GM12878 (cell line): ENCODE measurements around the gene SOX5. TPM values are rescaled to one million over a fixed set of nuclear protein-coding genes. Genes with fewer than 3 reads are reported as not detected.

Experiments used
- ATAC-seq: fragments of 200-7000 bp; cut with Tn5 transposase; 3 replicates; pipeline ENCODE4 v1.9.1; 2020; ENCODE audit warnings: mild to moderate bottlenecking, moderate library complexity
- BruUV-seq: library from RNA; stranded (reverse); fragments of 400-500 nt; replicated peaks from 2 replicates; lab custom pipeline; 2021; lab: Mats Ljungman, UMichigan
- CTCF ChIA-PET: fragments of 300-600 bp; sonication (Branson Sonifier 250); formaldehyde crosslinking; extraction: SDS; loops from one replicate; lab custom pipeline; 2021; ENCODE audit warnings: inconsistent platforms; lab: Yijun Ruan, JAX
- POLR2A ChIA-PET: fragments of 350-600 bp; formaldehyde crosslinking; extraction: SDS; loops from one replicate; lab custom pipeline; 2021; ENCODE audit warnings: inconsistent platforms; lab: Charles Lee
- RAD21 ChIA-PET: fragments of 300-600 bp; sonication (Branson Sonifier 250); formaldehyde crosslinking; loops from one replicate; lab custom pipeline; 2023; ENCODE audit warnings: antibody characterized with exemption; ENCODE audit not compliant: unreplicated experiment; lab: Charles Lee
- SMC1A ChIA-PET: fragments of 300-600 bp; sonication (Branson Sonifier 250); formaldehyde crosslinking; loops from one replicate; lab custom pipeline; 2023; ENCODE audit not compliant: unreplicated experiment, uncharacterized antibody; lab: Charles Lee
- DNase-seq: peaks from one replicate; pipeline ENCODE4 v3.0.0-alpha.2; 2011; ENCODE audit warnings: low read depth, low spot score
- FAIRE-seq: peaks from 3 replicates; lab custom pipeline; 2011; peaks lifted over from hg19 to GRCh38; lab: Jason Lieb, UNC
- H2AFZ ChIP-seq: 2 replicates; pipeline ENCODE4 v1.6.0; 2011; ENCODE audit warnings: low read depth, low read length, control low read depth; ENCODE audit not compliant: control insufficient read depth
- H3K27ac ChIP-seq: 2 replicates; pipeline ENCODE4 v1.5.1; 2011; ENCODE audit warnings: control low read depth; ENCODE audit not compliant: control insufficient read depth, insufficient read depth
- H3K27me3 ChIP-seq, 2 experiments: replicated peaks in 1 of 2; 2 replicates each; pipeline versions ENCODE4 v1.6.0 to v1.6.1; 2011; ENCODE audit warnings: low read length in 1 of 2; ENCODE audit not compliant: control insufficient read depth in 2 of 2, insufficient read depth in 2 of 2
- H3K36me3 ChIP-seq, 2 experiments: 2 replicates each; pipeline ENCODE4 v1.5.1; 2011; ENCODE audit warnings: low read length in 1 of 2; ENCODE audit not compliant: control insufficient read depth in 2 of 2, insufficient read depth in 2 of 2
- H3K4me1 ChIP-seq: 2 replicates; pipeline ENCODE4 v1.6.1; 2011; ENCODE audit warnings: mild to moderate bottlenecking, low read length, moderate library complexity, mixed read lengths; ENCODE audit not compliant: control insufficient read depth, insufficient read depth
- H3K4me2 ChIP-seq: 2 replicates; pipeline ENCODE4 v1.6.0; 2011; ENCODE audit warnings: control low read depth; ENCODE audit not compliant: control insufficient read depth, insufficient read depth
- H3K4me3 ChIP-seq: fragments of 200-600 bp; sonication (generic); 2 replicates; pipeline ENCODE4 v1.5.1; 2016
- H3K79me2 ChIP-seq: 2 replicates; pipeline ENCODE4 v1.6.0; 2011; ENCODE audit warnings: low read length; ENCODE audit not compliant: control insufficient read depth, insufficient read depth
- H3K9ac ChIP-seq: 2 replicates; pipeline ENCODE4 v1.8.0; 2011; ENCODE audit warnings: low read length, control low read depth, mixed read lengths; ENCODE audit not compliant: control insufficient read depth, insufficient read depth
- H3K9me3 ChIP-seq: replicated peaks from 3 replicates; pipeline ENCODE4 v1.5.1; 2011; ENCODE audit warnings: mild to moderate bottlenecking, low read length; ENCODE audit not compliant: control insufficient read depth, insufficient read depth
- H4K20me1 ChIP-seq: 2 replicates; pipeline ENCODE4 v1.6.0; 2011; ENCODE audit not compliant: control insufficient read depth, insufficient read depth
- LARP7 ChIP-seq: fragments of 450-650 bp; IDR thresholded peaks from 2 replicates; pipeline ENCODE4 v1.6.1; 2017; ENCODE audit warnings: mild to moderate bottlenecking
- POU2F2 ChIP-seq: IDR thresholded peaks from 3 replicates; pipeline ENCODE4 v1.6.1; 2011; ENCODE audit warnings: low read depth, mild to moderate bottlenecking, low read length, borderline replicate concordance
- TAF1 ChIP-seq: IDR thresholded peaks from 2 replicates; pipeline ENCODE4 v1.6.1; 2011; ENCODE audit warnings: mild to moderate bottlenecking, low read depth, low read length, borderline replicate concordance
- WGBS: methylation state at CpG from one replicate; pipeline ENCODE4 v1.1.6; 2016; ENCODE audit warnings: low lambda C conversion rate; ENCODE audit not compliant: insufficient replicate concordance, insufficient coverage; ENCODE audit errors: missing lambda C conversion rate; 5-methylcytosine and 5-hydroxymethylcytosine counted together
- in situ Hi-C: fragments of 300-500 bp; cut with MboI; formaldehyde crosslinking; loops from 9 replicates; pipeline ENCODE4 v1.14.3; 2018; ENCODE audit warnings: mixed read lengths
- intact Hi-C: fragments of 100-400 bp; cut with micrococcal nuclease; formaldehyde crosslinking; loops from one replicate; pipeline ENCODE4 v1.14.2; 2022; ENCODE audit not compliant: unreplicated experiment
- polyA plus RNA-seq, 11 experiments: library from polyadenylated mRNA; depleted of rRNA in 4 of 11; unstranded in 6 of 11; stranded (reverse) in 5 of 11; fragments of >200 nt; fragmentation: Nextera tagmentation in 4 of 11; fragmentation: Illumina TruSeq in 1 of 11; extraction: Ambion mirVana in 4 of 11; extraction: Trizol in 1 of 11; gene quantifications; 1 replicate in 1 of 11; 2 replicates in 10 of 11; pipeline versions ENCODE4 v1.2.1 to v1.2.3, GENCODE V29; 2011 to 2016; ENCODE audit warnings: inconsistent platforms in 2 of 11, missing spikeins in 2 of 11, low read depth in 1 of 11
- total RNA-seq, 4 experiments: library from RNA; depleted of rRNA in 3 of 4; stranded (reverse); fragments of >200 nt in 3 of 4; fragmentation: Illumina TruSeq in 1 of 4; extraction: Trizol in 1 of 4; gene quantifications; 2 replicates each; pipeline versions ENCODE4 v1.2.1 to v1.2.3, GENCODE V29; 2013 to 2021
- TF ChIP-seq, protein P1 (sequence below): fragments of 450-650 bp; formaldehyde crosslinking; IDR thresholded peaks from 2 replicates; pipeline ENCODE4 v1.4.0; 2020; ENCODE audit warnings: mild to moderate bottlenecking, moderate library complexity
- TF ChIP-seq, protein P2 (sequence below): fragments of 150-350 bp; IDR thresholded peaks from 2 replicates; pipeline ENCODE4 v1.6.1; 2014; ENCODE audit warnings: mild to moderate bottlenecking, low read depth, low read length
- TF ChIP-seq, protein P3 (sequence below): fragments of 450-650 bp; IDR thresholded peaks from 2 replicates; pipeline ENCODE4 v1.6.1; 2016; ENCODE audit warnings: mild to moderate bottlenecking, moderate library complexity, borderline replicate concordance

SOX5 gene
- total and polyA plus RNA-seq, 10 of the 15 experiments (the other 5 are each of a cell fraction or from before 2014, with no cell fraction given) = 0.08 to 1.0 (median 0.24) TPM

DNA sequence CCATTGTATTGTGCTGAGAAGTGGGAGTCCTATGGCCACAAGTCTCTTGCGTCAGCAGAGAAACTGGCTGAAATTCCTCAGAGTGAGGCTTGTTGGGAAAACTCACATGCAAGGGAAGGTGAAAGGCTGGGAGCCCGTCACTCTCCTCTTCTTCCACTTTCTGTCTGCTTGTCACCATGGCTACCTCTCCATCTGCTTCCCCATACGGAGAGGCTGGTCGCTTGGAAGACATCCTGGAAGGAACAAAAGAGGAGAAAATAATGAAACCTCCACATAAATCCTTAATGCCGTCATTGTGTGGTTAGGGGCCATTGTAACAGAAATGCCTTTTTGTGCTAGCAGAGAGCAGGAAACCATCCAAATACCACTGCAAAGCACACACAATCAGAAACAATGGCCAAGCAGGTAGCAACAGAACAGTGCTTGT lies 53.7 kb downstream of the SOX5 start:
- 47% methylated on average over 5 of the region's 5 CpGs for WGBS
- TF ChIP-seq, protein P1, sequence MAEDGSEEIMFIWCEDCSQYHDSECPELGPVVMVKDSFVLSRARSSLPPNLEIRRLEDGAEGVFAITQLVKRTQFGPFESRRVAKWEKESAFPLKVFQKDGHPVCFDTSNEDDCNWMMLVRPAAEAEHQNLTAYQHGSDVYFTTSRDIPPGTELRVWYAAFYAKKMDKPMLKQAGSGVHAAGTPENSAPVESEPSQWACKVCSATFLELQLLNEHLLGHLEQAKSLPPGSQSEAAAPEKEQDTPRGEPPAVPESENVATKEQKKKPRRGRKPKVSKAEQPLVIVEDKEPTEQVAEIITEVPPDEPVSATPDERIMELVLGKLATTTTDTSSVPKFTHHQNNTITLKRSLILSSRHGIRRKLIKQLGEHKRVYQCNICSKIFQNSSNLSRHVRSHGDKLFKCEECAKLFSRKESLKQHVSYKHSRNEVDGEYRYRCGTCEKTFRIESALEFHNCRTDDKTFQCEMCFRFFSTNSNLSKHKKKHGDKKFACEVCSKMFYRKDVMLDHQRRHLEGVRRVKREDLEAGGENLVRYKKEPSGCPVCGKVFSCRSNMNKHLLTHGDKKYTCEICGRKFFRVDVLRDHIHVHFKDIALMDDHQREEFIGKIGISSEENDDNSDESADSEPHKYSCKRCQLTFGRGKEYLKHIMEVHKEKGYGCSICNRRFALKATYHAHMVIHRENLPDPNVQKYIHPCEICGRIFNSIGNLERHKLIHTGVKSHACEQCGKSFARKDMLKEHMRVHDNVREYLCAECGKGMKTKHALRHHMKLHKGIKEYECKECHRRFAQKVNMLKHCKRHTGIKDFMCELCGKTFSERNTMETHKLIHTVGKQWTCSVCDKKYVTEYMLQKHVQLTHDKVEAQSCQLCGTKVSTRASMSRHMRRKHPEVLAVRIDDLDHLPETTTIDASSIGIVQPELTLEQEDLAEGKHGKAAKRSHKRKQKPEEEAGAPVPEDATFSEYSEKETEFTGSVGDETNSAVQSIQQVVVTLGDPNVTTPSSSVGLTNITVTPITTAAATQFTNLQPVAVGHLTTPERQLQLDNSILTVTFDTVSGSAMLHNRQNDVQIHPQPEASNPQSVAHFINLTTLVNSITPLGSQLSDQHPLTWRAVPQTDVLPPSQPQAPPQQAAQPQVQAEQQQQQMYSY (CRISPR knock-in tag) = no peak
- TF ChIP-seq LARP7 (no peak), POU2F2 (no peak), TAF1 (no peak)
- TF ChIP-seq, protein P2, sequence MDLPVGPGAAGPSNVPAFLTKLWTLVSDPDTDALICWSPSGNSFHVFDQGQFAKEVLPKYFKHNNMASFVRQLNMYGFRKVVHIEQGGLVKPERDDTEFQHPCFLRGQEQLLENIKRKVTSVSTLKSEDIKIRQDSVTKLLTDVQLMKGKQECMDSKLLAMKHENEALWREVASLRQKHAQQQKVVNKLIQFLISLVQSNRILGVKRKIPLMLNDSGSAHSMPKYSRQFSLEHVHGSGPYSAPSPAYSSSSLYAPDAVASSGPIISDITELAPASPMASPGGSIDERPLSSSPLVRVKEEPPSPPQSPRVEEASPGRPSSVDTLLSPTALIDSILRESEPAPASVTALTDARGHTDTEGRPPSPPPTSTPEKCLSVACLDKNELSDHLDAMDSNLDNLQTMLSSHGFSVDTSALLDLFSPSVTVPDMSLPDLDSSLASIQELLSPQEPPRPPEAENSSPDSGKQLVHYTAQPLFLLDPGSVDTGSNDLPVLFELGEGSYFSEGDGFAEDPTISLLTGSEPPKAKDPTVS = no peak
- TF ChIP-seq, protein P3, sequence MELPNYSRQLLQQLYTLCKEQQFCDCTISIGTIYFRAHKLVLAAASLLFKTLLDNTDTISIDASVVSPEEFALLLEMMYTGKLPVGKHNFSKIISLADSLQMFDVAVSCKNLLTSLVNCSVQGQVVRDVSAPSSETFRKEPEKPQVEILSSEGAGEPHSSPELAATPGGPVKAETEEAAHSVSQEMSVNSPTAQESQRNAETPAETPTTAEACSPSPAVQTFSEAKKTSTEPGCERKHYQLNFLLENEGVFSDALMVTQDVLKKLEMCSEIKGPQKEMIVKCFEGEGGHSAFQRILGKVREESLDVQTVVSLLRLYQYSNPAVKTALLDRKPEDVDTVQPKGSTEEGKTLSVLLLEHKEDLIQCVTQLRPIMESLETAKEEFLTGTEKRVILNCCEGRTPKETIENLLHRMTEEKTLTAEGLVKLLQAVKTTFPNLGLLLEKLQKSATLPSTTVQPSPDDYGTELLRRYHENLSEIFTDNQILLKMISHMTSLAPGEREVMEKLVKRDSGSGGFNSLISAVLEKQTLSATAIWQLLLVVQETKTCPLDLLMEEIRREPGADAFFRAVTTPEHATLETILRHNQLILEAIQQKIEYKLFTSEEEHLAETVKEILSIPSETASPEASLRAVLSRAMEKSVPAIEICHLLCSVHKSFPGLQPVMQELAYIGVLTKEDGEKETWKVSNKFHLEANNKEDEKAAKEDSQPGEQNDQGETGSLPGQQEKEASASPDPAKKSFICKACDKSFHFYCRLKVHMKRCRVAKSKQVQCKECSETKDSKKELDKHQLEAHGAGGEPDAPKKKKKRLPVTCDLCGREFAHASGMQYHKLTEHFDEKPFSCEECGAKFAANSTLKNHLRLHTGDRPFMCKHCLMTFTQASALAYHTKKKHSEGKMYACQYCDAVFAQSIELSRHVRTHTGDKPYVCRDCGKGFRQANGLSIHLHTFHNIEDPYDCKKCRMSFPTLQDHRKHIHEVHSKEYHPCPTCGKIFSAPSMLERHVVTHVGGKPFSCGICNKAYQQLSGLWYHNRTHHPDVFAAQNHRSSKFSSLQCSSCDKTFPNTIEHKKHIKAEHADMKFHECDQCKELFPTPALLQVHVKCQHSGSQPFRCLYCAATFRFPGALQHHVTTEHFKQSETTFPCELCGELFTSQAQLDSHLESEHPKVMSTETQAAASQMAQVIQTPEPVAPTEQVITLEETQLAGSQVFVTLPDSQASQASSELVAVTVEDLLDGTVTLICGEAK = no peak
- H3K9me3 ChIP-seq = no peaks in the 10 kb centered on the region
- no peaks in the 10 kb centered on the region for H3K27me3 ChIP-seq
- no peaks in the 10 kb centered on the region for H4K20me1 ChIP-seq
- intact Hi-C loops (no loop called here), in situ Hi-C loops (no loop called here)
- ChIA-PET POLR2A (interaction anchor here (0.7 kb wide), 1 partner anchor 13 kb away, joined by 6 read pairs; no protein-coding TSS in a partner anchor), RAD21 (no interaction called here), CTCF (no interaction called here), SMC1A (no interaction called here)
- H3K4me3 ChIP-seq = no peak overlapping the region
- no peak overlapping the region for H2AFZ ChIP-seq
- H3K4me2 ChIP-seq = no peak overlapping the region
- no peaks in the 10 kb centered on the region for H3K36me3 ChIP-seq
- BruUV-seq = no TSS peak
- FAIRE-seq (no peak), DNase-seq (no peak), ATAC-seq (no peak)
- no peaks in the 10 kb centered on the region for H3K4me1 ChIP-seq
- H3K9ac ChIP-seq = no peak overlapping the region
- H3K79me2 ChIP-seq = no peaks in the 10 kb centered on the region
- H3K27ac ChIP-seq = no peak overlapping the region
